OCI-M2 (cell line): ENCODE measurements around the gene CDK5RAP3.

Experiments
- DNase-seq: peaks from one replicate; lab custom pipeline; 2025; ENCODE audit not compliant: unreplicated experiment; lab: John Stamatoyannopoulos, UW

The CDK5RAP3 gene

DNA sequence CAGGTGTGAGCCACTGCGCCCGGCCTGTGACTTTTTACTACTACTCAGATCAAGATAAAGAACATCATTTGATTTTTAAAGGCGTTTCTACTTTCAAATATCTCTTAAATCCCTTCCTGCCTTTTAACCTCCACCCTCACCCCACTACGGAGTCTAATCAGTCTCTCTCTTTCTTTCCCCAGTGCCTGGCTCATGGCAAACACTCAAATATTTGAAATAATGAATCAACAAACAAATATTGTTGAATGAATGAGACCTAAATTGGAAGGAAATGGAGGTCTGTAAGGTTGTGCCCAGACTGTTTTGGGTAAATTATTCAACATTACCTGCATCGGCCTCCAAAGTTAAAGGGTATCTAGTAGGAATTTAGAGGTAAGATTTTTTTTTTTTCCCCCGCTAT lies 52.0 kb downstream of the CDK5RAP3 start:
- no peak for DNase-seq

DNA sequence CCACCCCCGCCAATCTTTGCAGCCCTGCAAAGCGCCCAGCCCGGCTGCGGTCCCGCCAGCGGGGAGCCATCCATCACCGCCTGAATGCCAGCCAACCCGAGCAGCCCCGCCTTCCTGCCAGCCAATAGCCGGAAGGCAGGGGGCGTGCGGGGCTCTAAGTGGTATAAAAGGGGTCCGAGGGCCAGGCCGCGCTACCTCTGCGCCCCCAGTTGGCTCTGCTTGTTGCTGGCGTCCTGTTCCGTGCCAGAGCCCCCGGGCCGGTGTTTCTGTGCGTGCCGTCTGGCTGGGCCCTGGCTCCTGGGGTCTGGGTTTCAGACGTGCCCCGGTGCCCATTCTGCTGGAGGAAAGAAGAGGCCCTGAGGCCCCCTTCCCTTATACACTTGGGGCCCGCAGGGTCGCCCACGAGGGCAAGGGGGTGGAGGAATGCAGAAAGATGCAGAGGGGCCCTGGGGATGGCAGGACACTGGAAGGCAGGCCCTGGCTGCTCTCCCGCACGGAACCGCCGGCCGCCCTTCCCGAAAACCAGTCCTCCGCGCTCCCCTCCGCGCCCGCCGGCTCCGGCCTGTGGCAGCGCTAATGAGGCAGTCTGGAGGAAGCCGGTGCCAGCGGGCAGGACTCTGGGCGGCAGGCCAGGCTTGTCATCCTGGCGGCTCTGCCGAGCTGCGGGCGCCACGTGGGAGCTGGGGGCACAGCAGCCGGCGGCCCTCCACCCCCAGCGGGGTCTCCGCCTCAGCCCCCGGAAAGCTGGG lies 52.7 kb downstream of the CDK5RAP3 start:
- no peak for DNase-seq

DNA sequence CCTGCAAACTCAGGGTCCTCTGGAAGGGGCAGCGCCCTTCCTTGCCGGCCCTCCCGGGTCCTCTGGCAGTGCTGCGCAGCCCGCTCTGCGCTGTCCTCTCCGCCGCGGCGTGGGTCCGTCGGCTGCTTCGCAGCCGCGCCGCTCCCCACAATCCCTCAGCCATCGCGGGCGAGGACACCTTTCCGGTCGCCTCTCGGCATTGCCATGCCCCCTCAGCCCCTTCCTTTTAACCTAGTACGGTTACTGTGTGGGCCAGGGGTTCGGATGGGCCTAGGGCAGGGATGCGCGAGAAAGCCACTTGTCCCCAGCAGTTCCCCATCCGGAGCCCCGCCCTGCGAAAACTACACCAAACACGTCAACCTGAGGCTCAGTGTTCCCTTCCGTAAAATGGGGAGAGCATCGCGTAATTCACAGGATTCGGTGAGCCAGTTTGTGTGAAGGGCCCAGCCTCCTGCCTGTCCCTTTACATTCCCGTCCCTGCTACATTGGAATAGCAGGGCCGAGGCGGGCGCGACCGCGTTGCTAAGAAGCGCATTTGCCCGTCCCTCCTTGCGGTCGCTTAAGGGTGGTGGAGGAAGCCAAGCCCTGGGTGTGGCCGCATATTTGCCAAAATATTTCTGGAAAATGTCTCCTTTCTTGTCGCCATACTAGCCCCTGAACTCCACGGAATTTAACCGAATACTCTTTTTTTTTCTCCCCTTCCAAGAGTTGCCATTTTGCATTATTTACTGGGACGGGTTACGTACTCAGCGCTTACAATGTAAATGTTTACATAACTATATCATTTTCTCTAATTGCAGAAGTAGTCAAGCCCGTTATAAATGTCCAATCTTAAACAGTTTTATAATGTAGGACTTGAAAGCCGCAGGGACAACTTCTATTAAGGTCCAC lies 53.5 kb downstream of the CDK5RAP3 start:
- no peak for DNase-seq

DNA sequence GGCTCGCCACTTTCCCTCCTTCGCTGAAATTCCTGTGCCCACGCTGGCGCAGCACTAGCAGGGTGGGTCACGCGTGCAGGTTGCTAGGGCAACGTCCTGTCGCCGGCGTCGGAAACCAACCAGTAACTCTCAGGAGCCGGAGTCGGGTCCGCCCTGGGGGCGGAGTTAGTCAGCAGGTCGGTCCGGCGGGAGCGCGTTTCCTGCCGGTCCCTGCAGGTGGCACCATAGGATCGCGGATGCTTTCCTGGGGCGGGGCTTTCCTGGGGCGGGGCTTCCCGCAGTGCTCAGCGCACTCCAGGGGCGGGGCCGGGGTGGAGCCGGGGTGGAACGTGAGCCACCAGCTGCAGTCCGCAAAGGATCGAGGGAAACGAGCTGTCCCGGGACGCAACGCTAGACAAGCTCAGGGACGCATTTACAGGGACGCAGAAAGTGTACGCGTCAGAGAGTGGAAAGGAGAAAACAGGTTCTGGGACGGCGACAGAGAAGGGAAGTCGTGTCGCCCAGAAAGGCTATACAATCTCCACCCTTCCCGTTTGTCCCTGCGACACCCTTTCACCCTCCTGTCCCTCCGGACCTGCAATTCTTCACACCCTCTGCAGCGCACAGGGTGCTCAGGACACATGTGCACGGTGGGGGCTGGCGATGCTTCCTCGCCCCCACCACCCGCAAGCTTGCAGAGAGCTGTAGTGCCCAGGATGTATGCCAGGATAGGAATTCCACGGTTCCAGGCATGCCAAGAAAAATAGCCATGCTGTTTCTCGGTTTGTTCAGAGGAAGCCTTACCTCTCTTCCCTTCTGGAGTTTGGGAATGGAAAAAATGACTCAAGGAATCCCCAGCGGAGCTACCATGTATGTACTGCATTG lies 54.4 kb downstream of the CDK5RAP3 start:
- peak; percentile 88 for DNase-seq

DNA sequence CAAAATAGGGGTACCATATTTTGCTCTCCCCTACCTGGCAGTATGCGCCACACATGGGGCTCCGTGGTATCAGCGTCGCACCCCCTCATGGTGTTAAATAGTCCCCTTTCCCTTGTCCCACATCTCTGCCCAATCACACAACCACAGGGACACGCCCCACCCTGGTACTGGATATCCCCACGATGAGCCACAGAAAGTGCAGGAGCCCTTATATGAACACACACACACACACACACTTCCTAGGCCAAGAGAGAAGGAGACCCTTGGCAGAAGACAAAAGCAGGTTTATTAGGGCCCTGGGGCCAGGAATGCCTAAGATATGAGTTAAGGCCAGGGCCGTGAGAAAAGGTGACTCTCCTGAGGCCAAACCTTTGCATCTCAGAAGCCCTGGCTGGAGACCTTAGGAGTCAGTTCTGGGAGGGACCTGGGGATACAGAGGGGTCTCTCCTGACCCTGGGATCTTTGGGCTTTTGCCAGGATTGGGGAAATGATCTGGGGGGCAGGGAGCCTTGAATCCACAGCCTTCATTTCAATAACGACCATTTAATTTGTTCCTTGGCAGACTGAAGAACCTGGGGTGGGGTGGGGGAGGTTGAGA lies 55.1 kb downstream of the CDK5RAP3 start:
- DNase-seq: no peak

DNA sequence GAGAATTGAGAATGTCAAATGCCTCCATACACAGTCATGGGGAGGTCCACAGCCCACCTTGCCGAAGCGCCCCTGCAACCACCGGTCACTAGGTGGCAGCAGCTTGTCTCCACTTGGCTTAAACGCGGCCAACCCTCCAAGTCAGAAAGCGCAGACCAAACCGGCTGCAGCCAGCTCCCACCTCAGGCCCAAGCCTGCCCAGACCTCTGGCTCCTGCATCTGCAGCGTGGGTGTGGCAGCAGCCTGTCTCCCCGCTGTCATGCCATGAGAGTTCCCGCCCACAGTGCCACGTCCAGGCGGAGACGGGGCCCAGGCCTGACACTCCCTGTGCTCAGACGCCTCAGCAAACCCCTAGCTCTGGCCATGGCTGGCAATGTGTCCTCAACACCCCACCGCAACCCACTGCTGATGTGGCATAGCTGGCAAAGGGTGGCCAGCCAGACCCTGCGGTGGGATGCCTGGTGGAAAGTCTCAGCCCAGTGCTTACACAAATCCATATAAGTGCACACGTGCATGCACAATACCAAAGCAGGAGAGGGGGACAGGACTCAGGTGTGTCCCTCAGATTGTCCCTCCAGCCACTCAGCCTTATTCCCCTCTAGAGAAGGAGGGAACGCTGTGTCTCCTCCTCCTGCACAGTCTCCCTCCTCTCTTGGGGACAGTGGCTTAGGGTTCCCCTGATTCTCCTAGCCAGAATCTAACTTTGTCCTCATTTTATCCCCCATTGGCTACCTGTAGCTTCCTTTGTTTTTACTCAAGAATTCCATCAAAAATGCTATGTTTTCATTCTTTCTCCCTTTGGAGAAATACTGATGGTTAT lies 55.8 kb downstream of the CDK5RAP3 start:
- DNase-seq: peak; percentile 26

DNA sequence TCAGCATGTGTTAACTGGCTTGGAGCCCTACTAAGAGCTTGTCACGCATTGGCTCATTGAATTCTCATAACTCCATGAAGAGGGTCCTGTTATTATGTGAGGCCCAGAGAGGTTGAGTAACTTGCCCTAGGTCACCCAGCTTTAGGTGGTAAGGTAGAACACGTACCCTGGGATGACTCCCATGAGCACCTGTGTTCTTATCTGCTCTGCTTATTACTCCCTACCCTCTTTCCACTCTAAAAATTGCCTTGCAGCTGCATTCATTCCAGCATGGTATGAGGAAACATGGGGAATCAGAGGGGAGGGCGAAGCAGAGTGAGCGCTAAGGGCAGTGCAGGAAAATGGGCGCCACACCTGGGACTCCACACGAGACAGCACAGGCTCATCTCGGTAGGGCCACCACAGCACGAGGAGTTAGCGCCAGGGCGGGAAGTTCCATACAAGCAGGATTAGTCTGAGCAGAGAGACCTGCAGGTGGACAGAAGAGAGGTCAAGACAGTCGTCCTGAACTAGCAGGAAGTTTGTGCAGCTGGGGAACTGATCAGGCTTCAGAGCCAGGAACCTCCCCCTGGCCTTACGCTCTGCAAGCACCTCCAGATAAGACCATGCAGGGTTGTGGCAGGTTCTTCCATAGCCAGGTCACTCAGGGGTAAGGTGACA lies 56.5 kb downstream of the CDK5RAP3 start:
- DNase-seq: no peak

DNA sequence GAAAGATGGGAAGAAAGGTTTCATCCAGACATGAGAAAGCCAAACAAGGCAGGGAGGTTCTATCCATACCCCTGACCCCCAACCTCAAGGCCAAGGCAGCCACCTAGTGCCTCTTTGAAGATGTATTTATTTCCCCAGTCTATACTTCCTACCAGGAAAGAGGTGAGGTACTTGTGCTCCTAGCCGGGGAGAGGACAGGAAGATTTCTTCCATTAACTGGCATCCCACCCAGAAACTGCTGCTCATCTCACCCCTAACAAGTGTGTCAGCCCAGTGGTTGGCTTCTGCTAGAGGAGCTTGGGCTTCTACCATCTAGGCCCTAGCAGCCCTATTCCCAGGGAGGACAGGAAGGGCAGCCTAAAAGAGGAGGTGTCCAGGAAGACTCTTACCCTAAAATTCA lies 57.8 kb downstream of the CDK5RAP3 start:
- DNase-seq: no peak

DNA sequence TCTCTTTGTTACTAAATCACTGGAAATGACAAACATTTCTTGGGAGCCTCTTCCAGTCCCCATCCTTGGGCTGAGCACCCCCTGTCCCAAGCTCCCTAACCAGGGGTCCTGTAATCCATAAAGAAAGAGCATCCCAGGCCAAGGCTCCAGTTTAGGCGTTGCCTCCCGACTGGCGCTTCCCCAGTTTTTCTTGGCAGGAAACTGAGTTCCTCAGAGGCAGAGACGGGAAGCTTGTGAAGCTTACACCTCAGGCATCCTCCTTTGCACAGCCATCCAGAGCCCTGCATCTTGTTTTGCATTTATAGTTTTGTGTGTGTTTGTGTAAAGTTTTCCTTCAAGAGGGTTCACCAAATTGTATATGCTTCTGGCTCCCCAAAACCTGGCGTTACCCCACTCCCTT lies 59.6 kb downstream of the CDK5RAP3 start:
- no peak for DNase-seq
